Cardiac fibroblast (primary cell): ENCODE measurements around the gene KDM7A.

Experiments
- DNase-seq, 2 donors: peaks; one replicate each; pipeline versions ENCODE4 v3.0.0 to v3.0.0-alpha.2; 2010; ENCODE audit warnings: low read depth in 2 of 2
- H3K4me3 ChIP-seq, 2 donors: replicated peaks in 1 of 2; 1 replicate in 1 of 2; 2 replicates in 1 of 2; pipeline ENCODE4 v1.5.1; 2011; ENCODE audit warnings: low read depth in 2 of 2, low read length in 2 of 2, mild to moderate bottlenecking in 2 of 2, moderate library complexity in 1 of 2
- CTCF ChIP-seq: IDR thresholded peaks from one replicate; pipeline ENCODE4 v1.5.1; 2011; ENCODE audit warnings: low read depth, mild to moderate bottlenecking, low read length, inconsistent platforms

KDM7A gene

GRCh38 chr7:140084972-140085371 is 91.8 kb downstream of the KDM7A start:
- TF ChIP-seq CTCF = no peak
- no peak for DNase-seq

GRCh38 chr7:140084142-140084655 is 92.6 kb downstream of the KDM7A start:
- H3K4me3 ChIP-seq = no peak overlapping the region
- no peak for DNase-seq
- no peak for TF ChIP-seq CTCF

More at GRCh38 chr7:140084972-140085371, 91.8 kb downstream of the KDM7A start:
- H3K4me3 ChIP-seq = no peak overlapping the region

GRCh38 chr7:140082770-140083169 is 94.0 kb downstream of the KDM7A start:
- no peak for DNase-seq
- H3K4me3 ChIP-seq = no peak overlapping the region
- TF ChIP-seq CTCF = no peak

- TF ChIP-seq CTCF = no peak
- DNase-seq = no peak
- H3K4me3 ChIP-seq = no peak overlapping the region
Observed at GRCh38 chr7:140081774-140082425, 94.9 kb downstream of the KDM7A start.

GRCh38 chr7:140080919-140081318 is 95.9 kb downstream of the KDM7A start:
- TF ChIP-seq CTCF = no peak
- H3K4me3 ChIP-seq = no peak overlapping the region
- DNase-seq = no peak

- no peak overlapping the region for H3K4me3 ChIP-seq
- peak; percentile 40 to 68 for DNase-seq
- peak; percentile 32 for TF ChIP-seq CTCF
Observed at GRCh38 chr7:140079121-140079536, 97.7 kb downstream of the KDM7A start.

GRCh38 chr7:140078392-140078791 is 98.4 kb downstream of the KDM7A start:
- no peak for DNase-seq
- TF ChIP-seq CTCF = no peak
- no peak overlapping the region for H3K4me3 ChIP-seq
